Thoracic aorta (tissue), 2 donors: ENCODE measurements around the gene HLF. TPM values are rescaled to one million over a fixed set of nuclear protein-coding genes. Genes with fewer than 3 reads are reported as not detected.

ENCODE experiments used
- ATAC-seq: fragments of 150-250 bp; one replicate; pipeline ENCODE4 v1.8.0; 2017; ENCODE audit warnings: low read depth; ENCODE audit not compliant: insufficient number of reproducible peaks, low FRiP score
- DNase-seq: peaks from one replicate; pipeline ENCODE4 v3.0.0-alpha.2; 2020; ENCODE audit warnings: low spot score
- H3K27ac ChIP-seq, 2 donors: fragments of 200-600 bp; sonication (generic); 1 replicate in 1 of 2; 2 replicates in 1 of 2; pipeline ENCODE4 v1.5.1; 2016; ENCODE audit warnings: mild to moderate bottlenecking in 2 of 2, moderate library complexity in 2 of 2
- H3K27me3 ChIP-seq: fragments of 200-600 bp; sonication (generic); replicated peaks from 2 replicates; pipeline ENCODE4 v1.6.0; 2016; ENCODE audit warnings: mild to moderate bottlenecking; ENCODE audit not compliant: insufficient read depth
- H3K36me3 ChIP-seq: fragments of 200-600 bp; sonication (generic); one replicate; pipeline ENCODE4 v1.5.1; 2016
- H3K4me1 ChIP-seq, 2 donors: fragments of 200-600 bp; sonication (generic); 1 replicate in 1 of 2; 2 replicates in 1 of 2; pipeline versions ENCODE4 v1.5.1 to v1.6.0; 2016; ENCODE audit warnings: low read depth in 2 of 2, mild to moderate bottlenecking in 1 of 2; ENCODE audit not compliant: control insufficient read depth in 1 of 2
- H3K4me3 ChIP-seq: fragments of 200-600 bp; sonication (generic); 2 replicates; pipeline ENCODE4 v1.5.1; 2016; ENCODE audit warnings: mild to moderate bottlenecking
- H3K9me3 ChIP-seq: fragments of 200-600 bp; sonication (generic); 2 replicates; pipeline ENCODE4 v1.5.1; 2016
- CTCF ChIP-seq: fragments of 200-600 bp; sonication (generic); IDR thresholded peaks from one replicate; pipeline ENCODE4 v1.5.1; 2019; ENCODE audit warnings: antibody characterized with exemption
- total RNA-seq, 2 donors: library from RNA; depleted of rRNA; stranded (reverse); fragments of >200 nt; gene quantifications; one replicate each; pipeline versions ENCODE4 v1.1.0 to v1.2.3, GENCODE V29; 2016

Gene HLF
- total RNA-seq, 2 donors from 2014 or later: 10.2 to 12.5 TPM

- peaks cover 0 to 22% of the 10 kb centered on the region in 2 donors for H3K4me1 ChIP-seq
These were observed 39.0 kb downstream of the HLF start for GRCh38 chr17:55303701-55304145.

GRCh38 chr17:55304171-55304859 lies 39.6 kb downstream of the HLF start:
- DNase-seq (no peak), ATAC-seq (no peak)
- Histone ChIP-seq H3K27ac (no peak overlapping the region), H3K27me3 (no peaks in the 10 kb centered on the region), H3K36me3 (no peaks in the 10 kb centered on the region), H3K4me1 (peaks cover 0 to 22% of the 10 kb centered on the region in 2 donors), H3K9me3 (no peaks in the 10 kb centered on the region), H3K4me3 (no peak overlapping the region)
- TF ChIP-seq CTCF: no peak

More at GRCh38 chr17:55303701-55304145, 39.0 kb downstream of the HLF start:
- no peak for DNase-seq
- no peak overlapping the region for H3K4me3 ChIP-seq
- no peaks in the 10 kb centered on the region for H3K27me3 ChIP-seq
- no peak overlapping the region for H3K27ac ChIP-seq
- TF ChIP-seq CTCF: no peak
- no peaks in the 10 kb centered on the region for H3K36me3 ChIP-seq
- no peak for ATAC-seq
- H3K9me3 ChIP-seq: no peaks in the 10 kb centered on the region

- no peak for ATAC-seq
- no peak for TF ChIP-seq CTCF
- Histone ChIP-seq H3K27ac (no peak overlapping the region), H3K4me3 (no peak overlapping the region), H3K4me1 (peaks cover 0 to 22% of the 10 kb centered on the region in 2 donors), H3K27me3 (no peaks in the 10 kb centered on the region), H3K9me3 (no peaks in the 10 kb centered on the region), H3K36me3 (no peaks in the 10 kb centered on the region)
- DNase-seq: no peak
These were observed 40.7 kb downstream of the HLF start for GRCh38 chr17:55305321-55306087.

- no peak for ATAC-seq
- Histone ChIP-seq H3K36me3 (no peaks in the 10 kb centered on the region), H3K27ac (no peak overlapping the region), H3K9me3 (no peaks in the 10 kb centered on the region), H3K27me3 (no peaks in the 10 kb centered on the region), H3K4me1 (peaks cover 0 to 8% of the 10 kb centered on the region in 2 donors), H3K4me3 (no peak overlapping the region)
- no peak for TF ChIP-seq CTCF
- DNase-seq: no peak
These were observed 43.1 kb downstream of the HLF start for GRCh38 chr17:55307879-55308278.

- TF ChIP-seq CTCF: no peak
- no peaks in the 10 kb centered on the region for H3K27me3 ChIP-seq
- no peaks in the 10 kb centered on the region for H3K9me3 ChIP-seq
- no peaks in the 10 kb centered on the region for H3K36me3 ChIP-seq
- H3K4me3 ChIP-seq: no peak overlapping the region
- ATAC-seq (no peak), DNase-seq (no peak)
- peaks cover 0 to 4% of the 10 kb centered on the region in 2 donors for H3K4me1 ChIP-seq
- H3K27ac ChIP-seq: no peak overlapping the region
These were observed 44.0 kb downstream of the HLF start for GRCh38 chr17:55308613-55309391.
